Measurements from ENCODE around the gene ARHGEF25.

- TF ChIP-seq, protein P1, sequence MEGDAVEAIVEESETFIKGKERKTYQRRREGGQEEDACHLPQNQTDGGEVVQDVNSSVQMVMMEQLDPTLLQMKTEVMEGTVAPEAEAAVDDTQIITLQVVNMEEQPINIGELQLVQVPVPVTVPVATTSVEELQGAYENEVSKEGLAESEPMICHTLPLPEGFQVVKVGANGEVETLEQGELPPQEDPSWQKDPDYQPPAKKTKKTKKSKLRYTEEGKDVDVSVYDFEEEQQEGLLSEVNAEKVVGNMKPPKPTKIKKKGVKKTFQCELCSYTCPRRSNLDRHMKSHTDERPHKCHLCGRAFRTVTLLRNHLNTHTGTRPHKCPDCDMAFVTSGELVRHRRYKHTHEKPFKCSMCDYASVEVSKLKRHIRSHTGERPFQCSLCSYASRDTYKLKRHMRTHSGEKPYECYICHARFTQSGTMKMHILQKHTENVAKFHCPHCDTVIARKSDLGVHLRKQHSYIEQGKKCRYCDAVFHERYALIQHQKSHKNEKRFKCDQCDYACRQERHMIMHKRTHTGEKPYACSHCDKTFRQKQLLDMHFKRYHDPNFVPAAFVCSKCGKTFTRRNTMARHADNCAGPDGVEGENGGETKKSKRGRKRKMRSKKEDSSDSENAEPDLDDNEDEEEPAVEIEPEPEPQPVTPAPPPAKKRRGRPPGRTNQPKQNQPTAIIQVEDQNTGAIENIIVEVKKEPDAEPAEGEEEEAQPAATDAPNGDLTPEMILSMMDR (IDR thresholded peaks at IDR 0.05): no peak
- TF ChIP-seq POLR2AphosphoS5 (IDR thresholded peaks at IDR 0.05): no peak
These were observed 26.9 kb downstream of the ARHGEF25 start for GRCh38 chr12:57638096-57638495.

Data from upper lobe of left lung (tissue), 4 donors.